GM12864 (cell line): ENCODE measurements around the gene GBP6.
"Not testable (repeated sequence)": the region's sequence is repeated elsewhere in the genome, so short reads cannot be mapped to it uniquely, and the experiment has no call there.

ENCODE experiments used
- DNase-seq: peaks from one replicate; pipeline ENCODE4 v3.0.0-alpha.2; 2011; ENCODE audit warnings: low read depth
- H3K4me3 ChIP-seq: 2 replicates; pipeline ENCODE4 v1.5.1; 2011; ENCODE audit warnings: mild to moderate bottlenecking, low read depth, low read length, control low read depth
- CTCF ChIP-seq: IDR thresholded peaks from 2 replicates; pipeline ENCODE4 v1.5.1; 2011; ENCODE audit warnings: low read depth, mild to moderate bottlenecking, moderate library complexity, low read length, control low read depth, inconsistent platforms; ENCODE audit errors: missing control alignments

Gene GBP6

GRCh38 chr1:89363638-89364536 is at the start of gene GBP6:
GBP6 (plus strand) TSS chr1:89364059; CDS start chr1:89368552, 4,493 bp downstream.
- no peak for DNase-seq
- no peak within 1 kb of the TSS for H3K4me3 ChIP-seq
- no peak for TF ChIP-seq CTCF

GRCh38 chr1:89322402-89322801 is 41.5 kb upstream of the GBP6 start:
- H3K4me3 ChIP-seq, result no peak overlapping the region
- no peak for TF ChIP-seq CTCF
- DNase-seq, result no peak

- no peak for DNase-seq
- no peak overlapping the region for H3K4me3 ChIP-seq
- no peak for TF ChIP-seq CTCF
Observed at GRCh38 chr1:89331890-89332289, 32.0 kb upstream of the GBP6 start.

GRCh38 chr1:89332461-89332860 is 31.4 kb upstream of the GBP6 start:
- H3K4me3 ChIP-seq, result no peak overlapping the region
- TF ChIP-seq CTCF, result no peak
- no peak for DNase-seq

GRCh38 chr1:89335486-89335885 is 28.4 kb upstream of the GBP6 start:
- TF ChIP-seq CTCF, result no peak
- DNase-seq, result no peak

GRCh38 chr1:89337903-89338302 is 26.0 kb upstream of the GBP6 start:
- no peak for DNase-seq
- no peak overlapping the region for H3K4me3 ChIP-seq
- no peak for TF ChIP-seq CTCF

More at GRCh38 chr1:89335486-89335885, 28.4 kb upstream of the GBP6 start:
- no peak overlapping the region for H3K4me3 ChIP-seq

GRCh38 chr1:89339039-89339438 is 24.8 kb upstream of the GBP6 start:
- DNase-seq, result no peak
- TF ChIP-seq CTCF, result no peak
- H3K4me3 ChIP-seq, result no peak overlapping the region

- H3K4me3 ChIP-seq, DNase-seq: not testable (repeated sequence)
Observed at GRCh38 chr1:89345479-89345878, 18.4 kb upstream of the GBP6 start.
